ENCODE results near the gene C9orf152.
A peak's percentile ranks its signal among the peaks of the same experiment; 100 is the strongest.

The C9orf152 gene

GRCh38 chr9:110152704-110153374 lies 55.1 kb downstream of the C9orf152 start:
- Histone ChIP-seq H3K36me3 (replicated peaks) (peaks cover 18% of the 10 kb centered on the region), H3K4me3 (ENCODE audit: low read depth, low read length) (no peak overlapping the region), H3K27me3 (replicated peaks) (no peaks in the 10 kb centered on the region), H3K27ac (no peak overlapping the region)
- in situ Hi-C loops (cut with HindIII; ENCODE audit: low pct_ligation_motif_present, low sequenced_read_pairs): no loop called here
- TF ChIP-seq CTCF (IDR thresholded peaks at IDR 0.05; ENCODE audit: low read depth, low read length, missing control alignments): peak; percentile 73
- DNase-seq: peak; percentile 38
